HG03025 (cell line): ENCODE measurements around the gene BCAR3.

ENCODE experiments used
- ATAC-seq: cut with Tn5 transposase; IDR thresholded peaks from one replicate; pipeline ENCODE4 v1.9.1; 2021; ENCODE audit warnings: mild to moderate bottlenecking, moderate library complexity; ENCODE audit not compliant: unreplicated experiment, low FRiP score

The BCAR3 gene

DNA sequence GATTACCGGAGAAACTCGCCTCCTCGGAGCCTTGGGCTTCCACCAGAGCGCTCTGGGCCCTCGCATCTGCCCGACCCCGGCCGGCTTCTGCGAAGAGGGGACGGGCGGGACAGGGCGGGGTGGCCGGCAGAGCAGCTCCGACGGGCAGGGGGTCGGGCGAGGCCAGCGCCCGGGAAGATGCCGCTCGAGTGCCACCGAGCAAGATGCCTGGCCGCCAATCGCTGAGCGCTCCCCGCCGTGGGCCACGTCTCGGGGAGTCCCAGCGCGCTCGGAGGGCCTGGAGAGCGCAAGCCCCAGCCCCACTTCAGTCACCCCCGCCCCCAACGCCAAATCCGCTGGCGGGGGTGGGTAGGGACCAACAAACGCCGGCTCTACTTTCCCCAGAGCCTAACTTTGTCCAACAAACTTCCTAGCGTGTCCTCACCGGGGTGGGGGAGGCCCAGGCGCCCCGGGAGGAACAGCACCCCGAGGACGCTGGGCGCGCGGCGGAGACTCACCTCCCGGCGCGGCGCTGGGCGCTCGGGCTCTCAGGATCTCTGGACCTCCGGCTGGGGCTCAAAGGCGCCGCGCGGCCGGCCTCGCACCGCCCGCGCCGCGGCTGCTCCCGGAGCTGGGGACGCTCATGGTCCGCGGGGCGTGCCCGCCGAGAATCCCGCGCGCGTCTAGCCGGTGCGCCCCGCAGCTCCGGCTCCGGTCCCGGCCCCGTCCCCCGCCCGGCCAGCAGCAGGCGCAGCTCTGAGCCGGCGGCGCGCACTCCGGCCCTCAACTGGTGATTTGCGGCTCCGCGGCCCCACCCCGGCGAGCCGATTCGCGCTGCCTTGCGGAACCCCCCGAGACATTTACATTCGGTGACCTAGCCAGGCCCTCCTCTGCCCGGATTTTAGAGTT, at the start of gene BCAR3:
Gene BCAR3, minus strand, starts transcription at position 737 of the 888 bp plus-strand sequence. CDS start 6,907 bp downstream, outside the sequence.
- ATAC-seq, result peak; percentile 70

DNA sequence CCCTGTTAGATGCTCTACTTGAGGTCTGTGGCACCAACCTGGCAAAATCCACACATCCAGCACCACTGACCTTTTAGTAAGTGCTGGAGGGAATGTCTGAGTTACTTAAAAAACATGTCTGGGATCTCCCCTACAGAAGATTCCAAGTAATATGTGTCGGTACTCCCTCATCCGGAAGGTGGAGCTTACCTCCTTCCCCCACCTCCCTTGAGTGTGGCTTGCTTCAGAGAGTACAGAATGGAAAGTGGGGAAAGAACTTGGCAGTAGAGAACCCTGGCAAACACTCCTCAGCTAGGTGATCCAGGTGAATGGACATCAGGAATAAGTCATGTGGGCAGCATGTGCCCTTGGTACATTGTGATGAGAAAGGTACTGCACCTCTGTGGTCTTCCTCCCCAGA, 49.0 kb upstream of the BCAR3 start:
- ATAC-seq, result no peak

DNA sequence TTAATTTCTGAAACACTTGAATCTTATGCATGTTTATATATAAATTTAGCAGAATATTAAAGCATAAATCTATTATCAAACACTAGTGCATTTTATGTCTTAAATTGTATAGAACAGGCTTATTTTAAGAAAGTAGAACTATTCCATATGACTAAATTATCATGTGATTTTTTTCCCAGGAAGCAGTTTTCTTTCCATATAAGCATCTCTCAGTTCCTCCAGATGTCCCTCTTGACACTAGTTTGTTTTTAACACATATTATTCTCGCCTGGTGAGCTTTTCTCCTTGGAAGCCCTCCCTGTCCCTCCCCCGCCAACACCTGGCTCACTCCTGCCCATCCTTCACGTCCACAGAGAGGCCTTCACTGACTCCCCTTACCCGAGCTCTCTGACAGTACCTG, 48.3 kb upstream of the BCAR3 start:
- ATAC-seq, result no peak

DNA sequence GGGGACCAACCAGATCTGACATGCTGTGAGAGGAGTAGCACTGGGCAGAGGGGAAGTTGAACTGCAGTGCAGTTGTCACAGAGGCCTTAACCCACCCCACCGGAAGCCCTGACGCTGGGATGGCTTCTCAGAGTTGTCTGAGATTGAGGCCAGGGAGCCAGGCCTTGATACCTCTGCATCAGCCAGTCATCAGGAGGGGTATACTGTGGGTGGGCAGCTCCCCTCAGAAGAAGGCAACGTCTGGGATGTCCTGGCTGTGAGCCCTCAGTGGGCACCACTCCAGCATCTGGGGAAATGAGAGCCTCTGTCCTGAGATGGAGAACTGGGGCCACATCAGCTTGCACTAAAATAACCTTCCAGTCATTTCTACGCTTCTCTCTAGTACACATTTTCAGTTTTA, 47.9 kb upstream of the BCAR3 start:
- ATAC-seq, result peak; percentile 69

DNA sequence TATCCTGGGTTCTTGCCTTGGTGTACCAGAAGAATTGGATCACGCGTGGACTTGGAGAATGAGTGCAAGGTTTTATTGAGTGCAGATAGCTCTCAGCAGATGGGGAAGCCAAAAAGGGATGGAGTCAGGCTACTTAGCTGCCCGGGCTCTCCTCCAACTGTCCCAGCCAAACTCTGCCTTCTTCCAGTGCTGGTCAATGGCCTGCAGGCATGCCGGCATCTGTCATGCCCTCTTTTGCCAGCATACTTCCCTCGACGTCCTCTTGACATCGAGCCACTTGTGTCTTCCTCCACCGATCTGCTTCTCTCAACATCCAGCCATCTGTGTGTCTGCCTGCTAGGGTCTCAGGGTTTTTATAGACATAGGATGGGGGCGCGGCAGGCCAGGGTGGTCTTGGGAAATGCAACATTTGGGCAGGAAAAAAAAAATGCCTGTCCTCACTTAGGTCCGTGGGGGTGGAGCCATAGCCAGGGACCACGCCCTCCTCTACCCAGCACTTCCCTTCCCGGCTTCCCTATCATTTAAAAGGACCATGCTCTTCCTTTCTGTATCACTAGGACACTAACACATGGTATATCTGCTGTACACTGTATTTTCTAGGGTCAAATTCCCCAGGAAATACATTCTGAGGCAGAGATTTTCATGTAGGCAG, 47.0 kb upstream of the BCAR3 start:
- ATAC-seq, result no peak

DNA sequence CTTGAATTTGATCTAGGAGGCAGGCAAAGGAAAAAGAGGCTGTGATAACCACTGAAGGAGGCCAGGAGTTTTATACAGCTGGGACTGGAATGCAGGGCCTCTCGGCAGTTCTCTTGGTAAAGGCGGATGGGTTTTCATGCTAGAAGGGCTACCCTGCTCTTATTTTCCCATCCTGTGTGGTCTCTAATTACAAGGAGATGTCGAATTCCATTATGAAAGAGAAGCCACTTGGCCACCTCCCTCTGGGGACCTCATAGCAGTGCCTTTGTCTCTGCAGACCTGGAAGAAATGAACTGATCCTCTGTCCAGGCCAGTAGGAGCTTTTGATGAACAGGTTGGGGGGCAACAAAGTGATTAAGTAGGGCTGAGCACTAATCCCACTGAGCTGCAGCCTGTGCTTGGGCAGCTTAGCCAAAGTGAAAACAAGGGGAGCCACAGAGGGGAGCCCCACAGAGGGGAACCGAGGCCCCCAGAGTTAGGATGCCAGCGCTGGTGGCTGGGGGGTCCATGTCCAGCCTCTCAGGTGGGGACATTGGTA, 42.2 kb upstream of the BCAR3 start:
- no peak for ATAC-seq

DNA sequence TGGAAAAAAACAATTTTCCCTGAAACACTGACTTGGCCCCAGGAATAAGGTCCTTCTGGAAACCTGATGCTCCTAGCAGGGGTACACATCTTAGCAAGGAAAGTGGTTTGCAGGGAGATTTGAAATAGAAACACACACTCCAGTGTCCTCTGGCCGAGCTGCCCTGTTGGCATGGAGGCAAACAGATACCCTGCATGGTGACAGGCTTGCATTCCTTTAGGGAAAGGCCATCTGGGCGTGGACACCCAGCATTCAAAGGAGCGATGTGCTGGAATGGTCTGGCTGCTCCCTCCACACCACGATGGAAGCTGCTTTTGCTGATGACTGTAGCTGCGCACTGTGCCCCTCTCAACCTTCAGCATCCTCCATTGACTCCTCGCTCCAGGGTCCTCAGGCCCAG, 41.5 kb upstream of the BCAR3 start:
- ATAC-seq, result no peak

DNA sequence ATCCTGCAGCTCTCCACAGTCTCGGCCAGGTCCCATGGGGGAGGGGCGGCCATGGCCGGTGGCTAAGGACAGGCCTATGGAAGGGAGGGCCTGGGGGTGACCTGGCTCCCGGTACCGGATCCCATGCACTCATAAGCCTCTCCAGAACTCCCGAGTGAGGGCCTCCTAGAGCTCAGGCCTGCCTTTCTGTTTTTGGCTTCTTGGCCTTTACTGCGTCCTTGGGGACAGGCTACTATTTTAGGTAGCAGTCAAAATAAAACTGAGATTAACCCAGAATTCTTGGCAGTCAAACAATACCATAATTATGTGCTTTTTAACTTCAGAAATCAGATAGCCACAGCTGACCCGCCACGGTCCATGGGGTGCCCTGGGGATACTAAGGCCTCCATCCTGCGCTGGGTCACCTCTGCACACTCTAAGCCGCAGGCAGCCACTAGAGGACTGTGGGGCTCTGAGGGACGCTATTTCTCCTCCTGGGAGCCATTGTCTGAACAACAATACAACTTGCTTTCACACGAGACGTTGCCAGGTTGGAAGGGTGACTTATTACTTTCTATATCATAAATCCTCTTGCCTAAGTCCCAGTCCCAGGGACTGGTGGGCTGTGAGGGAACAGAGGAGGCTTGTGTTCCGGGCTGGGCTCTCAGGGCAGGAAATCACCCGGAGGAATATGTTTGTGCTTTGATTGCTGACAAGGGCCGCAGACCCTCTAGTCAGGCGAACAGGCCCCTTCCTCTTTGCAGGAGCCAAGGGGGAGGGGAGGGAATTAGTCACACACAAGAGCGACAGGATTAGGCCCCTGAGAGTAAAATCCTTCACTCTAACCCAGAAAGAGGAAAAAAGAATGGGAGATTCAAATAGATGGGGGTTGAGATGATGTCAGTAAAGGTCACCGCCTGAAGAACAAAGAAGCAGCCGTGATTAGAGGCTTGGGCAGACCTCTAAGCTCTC, 40.7 kb upstream of the BCAR3 start:
- ATAC-seq, result no peak

DNA sequence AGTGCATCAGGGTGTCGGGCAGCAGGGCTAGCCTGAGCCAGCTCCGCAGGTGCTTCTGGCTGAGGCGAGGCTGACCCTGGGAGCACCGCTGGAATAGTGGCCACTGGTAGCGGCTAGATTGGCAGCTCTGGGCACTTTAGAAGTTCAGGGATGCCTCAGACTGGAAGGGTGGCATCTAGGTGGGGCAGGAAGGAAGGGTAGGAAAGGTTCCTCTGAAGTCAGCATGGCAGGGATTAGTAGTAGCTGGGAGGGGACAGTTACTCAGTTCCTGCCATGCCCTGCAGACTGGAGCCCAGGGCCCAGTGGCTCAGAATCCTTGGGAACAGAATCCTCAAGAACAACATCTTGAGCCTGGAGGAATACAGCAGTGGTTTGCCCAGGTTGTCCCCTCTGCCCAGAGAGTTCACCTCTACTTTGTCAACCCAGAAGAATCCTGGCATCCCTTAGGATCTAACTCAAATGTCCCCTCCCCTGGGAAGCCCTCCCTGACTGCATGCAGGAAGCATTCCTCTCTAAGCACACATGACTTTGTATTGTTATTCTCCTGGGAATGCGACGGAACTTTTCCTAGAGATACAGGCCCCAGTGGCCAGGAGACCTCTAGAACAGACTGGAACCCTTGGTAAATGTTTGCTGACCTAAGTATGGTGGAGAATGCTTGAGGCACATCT, 39.5 kb upstream of the BCAR3 start:
- no peak for ATAC-seq

DNA sequence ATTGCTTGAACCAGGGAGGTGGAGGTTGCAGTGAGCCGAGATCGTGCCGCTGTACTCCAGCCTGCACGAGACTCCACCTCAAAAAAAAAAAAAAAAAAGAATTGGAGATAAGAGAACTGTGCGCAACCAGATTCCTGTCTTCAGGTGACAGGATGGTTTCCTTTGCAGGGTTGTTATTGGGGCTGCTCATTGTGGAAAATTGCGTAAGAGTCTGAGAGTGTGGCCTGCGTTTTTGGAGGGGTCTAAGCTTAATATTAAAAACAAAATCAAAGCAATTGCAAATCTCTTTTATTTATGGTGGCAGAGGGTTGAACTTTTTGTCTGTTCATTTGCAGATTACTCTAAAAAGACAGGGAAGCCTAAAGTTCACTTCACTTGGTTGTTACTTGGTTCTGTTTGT, 36.0 kb upstream of the BCAR3 start:
- ATAC-seq, result no peak

DNA sequence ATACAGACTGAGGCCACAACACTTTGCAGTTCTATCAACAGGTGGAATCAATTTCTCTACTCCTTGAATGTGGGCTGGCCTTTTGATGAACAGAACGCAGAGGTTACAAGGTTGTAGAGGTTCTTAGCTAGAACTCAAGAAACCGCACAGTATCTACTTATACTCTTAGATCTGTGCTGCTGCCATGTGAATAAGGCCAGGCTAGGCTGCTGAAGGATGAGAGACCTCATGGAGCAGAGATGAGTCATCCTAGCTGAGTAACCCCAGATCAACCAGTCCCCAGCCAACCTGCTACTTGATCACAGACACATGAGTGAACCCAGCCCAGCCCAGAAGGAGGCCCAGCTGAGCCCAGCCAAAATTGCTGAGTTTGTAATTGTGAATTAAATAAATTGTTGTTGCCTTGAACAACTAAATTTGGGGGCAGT, 35.3 kb upstream of the BCAR3 start:
- no peak for ATAC-seq

DNA sequence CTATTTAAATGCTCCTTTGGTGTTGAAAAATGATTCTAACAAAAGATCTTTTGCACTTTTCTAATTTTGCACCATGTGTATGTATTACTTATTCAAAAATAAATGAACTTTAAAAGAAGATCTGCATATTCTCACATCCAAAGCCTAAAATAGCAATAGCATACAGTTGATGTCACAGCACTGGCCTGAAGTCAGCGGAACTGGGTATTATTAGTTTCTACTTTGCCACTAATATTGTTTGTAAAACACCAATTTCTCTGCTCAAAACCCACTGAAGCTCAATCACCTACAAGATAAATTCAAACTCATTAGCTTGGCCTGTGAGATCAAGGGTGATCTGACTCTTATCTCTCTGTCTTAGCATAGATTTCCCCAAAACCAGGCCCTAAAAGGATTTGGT, 34.5 kb upstream of the BCAR3 start:
- no peak for ATAC-seq

DNA sequence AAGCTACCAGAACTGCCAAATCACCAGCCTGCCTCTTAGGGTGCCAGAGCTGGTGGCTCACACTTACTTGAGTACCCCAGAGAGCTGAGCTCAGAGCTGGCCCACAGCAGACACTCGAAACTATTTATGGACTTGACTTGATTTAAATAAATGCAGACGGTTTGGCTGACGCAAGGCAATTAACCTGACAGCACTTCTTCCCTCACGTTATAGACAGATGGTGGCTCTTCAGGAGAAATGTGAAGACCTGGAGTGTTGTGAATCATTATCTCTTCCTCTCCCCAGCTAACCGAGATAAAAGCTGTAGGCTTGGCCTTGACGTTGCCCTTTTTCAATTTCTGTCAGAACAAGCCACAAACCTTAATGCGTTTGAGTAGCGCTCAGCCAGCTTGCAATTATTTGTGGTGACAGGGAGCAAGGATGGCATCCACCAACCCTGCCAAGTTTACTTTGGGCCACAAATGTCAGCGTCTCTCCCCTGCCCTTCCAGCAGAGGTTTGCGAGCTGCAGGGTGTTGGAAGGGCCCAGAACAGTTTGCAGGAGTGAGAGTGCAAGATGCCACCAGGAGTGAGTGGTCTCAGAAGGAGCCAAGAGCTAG, 34.0 kb upstream of the BCAR3 start:
- peak; percentile 48 for ATAC-seq

DNA sequence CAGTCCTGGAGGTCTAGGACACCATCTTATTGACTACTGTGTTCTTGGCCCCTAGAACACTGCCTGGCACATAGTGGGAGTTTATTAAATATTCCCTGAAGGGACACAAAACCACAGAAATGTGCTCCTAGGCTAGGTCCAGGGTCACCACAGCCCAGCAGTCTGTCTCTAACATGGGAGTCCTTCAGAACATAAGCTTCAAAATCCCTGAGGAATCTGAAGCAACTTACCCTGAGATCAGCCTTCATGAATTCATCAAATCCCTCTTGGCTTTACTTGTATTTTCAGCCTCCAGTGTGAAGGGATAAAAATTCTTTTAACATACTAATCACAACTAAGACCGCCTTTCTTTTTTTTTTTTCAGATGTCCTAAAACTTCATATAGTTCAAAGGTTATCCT, 32.7 kb upstream of the BCAR3 start:
- ATAC-seq, result no peak

DNA sequence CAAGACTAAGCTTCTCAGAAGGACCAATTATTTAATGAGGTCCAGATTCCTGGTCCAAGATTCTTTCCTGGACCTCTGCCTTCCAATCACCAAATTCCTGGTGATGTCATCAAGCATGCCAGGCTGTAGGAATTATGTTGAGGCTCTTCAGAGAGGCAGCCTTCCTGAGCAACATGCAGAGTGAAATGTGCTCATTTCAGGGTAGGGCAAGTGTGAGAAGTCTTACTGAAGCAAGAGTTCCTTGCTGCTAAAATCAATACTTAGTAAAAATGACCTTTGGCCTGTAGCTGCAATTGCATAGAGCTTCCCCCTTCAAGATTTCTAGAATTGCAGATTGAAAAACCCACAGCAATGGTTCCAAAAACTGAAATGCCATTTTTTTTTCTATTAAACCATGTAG, 31.7 kb upstream of the BCAR3 start:
- ATAC-seq, result no peak

DNA sequence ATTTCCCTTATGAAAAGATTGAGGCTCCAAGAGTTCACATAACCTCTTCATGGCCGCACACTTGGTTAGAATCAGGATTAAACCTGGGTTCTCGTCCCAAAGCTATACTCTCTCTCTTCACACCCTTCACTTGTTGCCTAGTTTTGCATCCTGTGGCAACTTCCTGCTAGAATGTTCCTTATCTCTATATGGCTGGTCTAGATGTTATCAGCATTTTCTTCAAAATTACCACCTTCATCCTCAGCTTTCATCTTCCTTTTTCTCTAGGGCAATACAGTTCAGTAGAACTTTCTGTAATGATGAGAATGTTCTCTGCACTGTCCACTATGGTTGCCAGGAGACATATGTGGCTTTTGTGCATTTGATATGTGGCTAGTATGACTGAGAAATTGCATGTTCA, 31.1 kb upstream of the BCAR3 start:
- no peak for ATAC-seq

DNA sequence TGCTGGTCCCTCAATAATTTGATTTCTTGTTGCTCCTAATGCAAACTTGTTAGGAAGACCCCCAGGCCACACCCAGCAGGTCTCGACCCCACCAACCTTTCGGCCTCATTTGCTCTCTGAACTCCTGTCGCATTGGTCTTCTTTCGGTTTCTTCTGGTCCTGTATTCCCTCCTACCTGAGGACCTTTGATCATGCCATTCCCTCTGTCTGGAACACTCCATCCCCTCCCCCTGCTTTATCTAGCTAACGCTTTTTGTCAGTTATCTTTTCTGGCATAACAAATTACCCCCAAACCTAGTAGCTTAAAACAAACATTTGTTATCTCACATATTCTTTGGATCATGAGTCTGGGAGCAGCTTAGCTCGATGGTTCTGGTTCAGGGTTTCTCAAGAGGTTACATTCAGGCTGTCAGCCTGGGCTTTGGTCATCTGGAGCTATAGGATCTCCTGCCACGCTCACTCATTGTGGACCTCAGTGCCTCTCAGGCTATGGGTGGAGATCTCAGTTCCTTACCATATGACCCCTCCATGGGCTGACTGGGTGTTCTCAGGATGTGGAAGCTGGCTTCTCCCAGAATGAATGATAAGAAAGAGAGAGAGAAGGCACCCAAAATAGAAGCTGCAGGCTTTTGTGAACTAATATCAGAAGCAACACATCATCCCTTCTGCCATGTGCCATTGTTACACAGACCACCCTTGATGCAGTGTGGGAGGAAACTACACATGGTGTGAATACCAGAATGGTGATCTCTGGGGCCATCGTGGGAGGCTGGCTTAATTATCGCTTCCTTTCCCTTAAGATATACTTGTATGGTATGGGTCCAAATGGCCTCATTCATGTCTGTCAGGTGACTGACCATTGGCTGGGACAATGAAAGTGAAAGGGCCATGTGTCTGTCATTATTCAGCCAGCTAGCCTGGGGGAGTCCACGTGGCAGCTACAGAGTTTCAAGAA, 29.1 kb upstream of the BCAR3 start:
- ATAC-seq, result no peak

DNA sequence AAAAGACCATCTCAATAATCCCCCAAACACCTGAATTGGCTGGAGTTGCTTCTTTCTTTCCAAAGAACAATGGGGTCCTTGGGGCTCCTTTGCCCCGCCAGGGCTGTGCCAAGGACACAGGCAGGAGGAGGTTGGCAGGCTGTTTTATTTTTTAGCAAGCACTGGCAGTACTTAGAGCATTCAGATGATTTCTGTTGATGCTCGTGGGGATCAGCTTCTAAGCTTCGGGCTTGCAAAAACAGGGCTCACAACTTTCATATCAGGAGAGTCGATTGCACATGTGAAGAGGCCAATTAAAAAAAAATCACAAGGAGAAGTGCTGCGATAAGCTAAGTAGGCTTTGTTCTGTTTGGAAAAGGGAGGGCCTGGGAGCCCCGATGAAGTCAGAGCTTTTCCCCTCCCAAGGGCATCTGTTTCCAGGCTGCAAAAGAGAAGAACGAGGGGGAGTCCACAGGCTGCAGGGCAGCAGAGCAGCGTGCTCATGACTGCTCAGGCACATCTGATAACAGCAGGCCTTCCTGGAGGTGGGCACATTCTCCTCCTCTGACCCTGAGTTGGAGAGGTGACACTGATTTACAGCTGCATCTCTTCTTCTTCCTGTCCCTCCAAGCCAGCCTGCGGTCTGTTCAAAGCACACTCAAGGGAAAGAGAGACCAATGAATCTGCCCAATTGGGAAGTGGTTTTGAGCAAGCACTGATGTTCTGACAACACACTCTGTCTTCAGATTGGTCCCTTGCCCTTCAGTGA, 27.3 kb upstream of the BCAR3 start:
- ATAC-seq, result peak; percentile 40
